ENCODE measurements around the gene SVIP.
A peak's percentile ranks its signal among the peaks of the same experiment; 100 is the strongest.

The SVIP gene

DNA sequence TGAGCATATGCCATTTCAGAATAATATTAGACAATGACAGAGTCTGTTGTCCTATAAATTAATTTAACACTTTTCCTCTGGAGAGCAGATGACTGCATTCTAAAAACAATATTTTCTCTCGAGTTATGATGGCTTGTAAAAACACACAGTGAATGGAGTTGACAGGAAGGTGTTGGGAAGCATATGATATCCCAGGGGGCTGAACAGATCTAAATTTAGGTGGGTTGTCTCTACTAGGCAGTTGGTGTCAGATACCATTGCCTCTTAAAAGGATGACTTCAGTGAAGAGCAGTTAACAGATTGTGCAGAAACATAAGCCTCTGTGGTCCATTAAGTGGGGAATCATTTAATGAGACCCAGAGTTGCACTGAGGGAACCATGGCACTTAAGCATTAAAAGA lies 30.7 kb downstream of the SVIP start:
- no peak for DNase-seq

DNA sequence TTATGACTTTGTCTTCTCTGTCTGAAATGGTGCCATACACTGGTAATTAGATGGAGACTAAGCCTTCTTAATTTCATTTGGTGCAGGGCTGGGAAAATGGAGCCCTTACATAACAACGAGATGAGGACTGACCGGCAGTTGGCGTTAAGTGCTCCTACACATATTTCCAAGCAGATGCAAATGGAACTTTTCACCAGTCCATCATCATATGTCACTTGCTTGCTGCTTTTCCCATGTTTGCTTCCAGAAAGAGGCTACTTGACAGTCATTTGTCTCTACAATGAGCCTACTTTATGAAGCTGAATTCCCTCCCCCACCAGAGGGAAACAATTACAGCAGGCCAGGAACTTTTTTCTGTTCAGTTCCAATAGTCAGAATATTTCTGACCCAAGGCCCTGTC lies 32.6 kb downstream of the SVIP start:
- no peak for DNase-seq
- in situ Hi-C loops (cut with MboI; ENCODE audit: low pct_unique_long_range_greater_than_20kb, low sequenced_read_pairs), result loop anchor here (25.0 kb wide), 1 partner anchor 460 kb away; the partner anchor contains the start of gene SLC17A6

More for the DNA sequence above, 30.7 kb downstream of the SVIP start:
- in situ Hi-C loops (cut with MboI; ENCODE audit: low pct_unique_long_range_greater_than_20kb, low sequenced_read_pairs), result loop anchor here (25.0 kb wide), 1 partner anchor 462 kb away; the partner anchor contains the start of gene SLC17A6

DNA sequence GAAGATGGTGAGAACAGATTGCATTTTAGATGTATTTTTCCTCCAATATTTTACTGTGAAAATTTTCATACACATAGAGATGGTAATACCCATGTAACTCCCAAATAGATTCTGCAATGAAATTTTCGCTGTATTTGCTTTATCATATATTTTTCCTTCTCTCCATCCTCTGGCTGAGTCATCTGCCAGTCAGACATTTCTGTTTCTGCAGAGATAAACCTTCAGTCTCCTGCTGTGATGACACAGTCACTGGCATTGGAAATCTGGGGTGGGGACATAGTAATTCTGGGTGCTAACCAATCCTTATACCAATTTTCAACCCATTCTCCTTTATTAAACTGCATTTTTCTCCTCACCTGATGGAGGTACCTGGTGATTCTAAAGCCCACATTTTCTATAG lies 33.7 kb downstream of the SVIP start:
- in situ Hi-C loops (cut with MboI; ENCODE audit: low pct_unique_long_range_greater_than_20kb, low sequenced_read_pairs), result loop anchor here (25.0 kb wide), 1 partner anchor 459 kb away; the partner anchor contains the start of gene SLC17A6
- no peak for DNase-seq

DNA sequence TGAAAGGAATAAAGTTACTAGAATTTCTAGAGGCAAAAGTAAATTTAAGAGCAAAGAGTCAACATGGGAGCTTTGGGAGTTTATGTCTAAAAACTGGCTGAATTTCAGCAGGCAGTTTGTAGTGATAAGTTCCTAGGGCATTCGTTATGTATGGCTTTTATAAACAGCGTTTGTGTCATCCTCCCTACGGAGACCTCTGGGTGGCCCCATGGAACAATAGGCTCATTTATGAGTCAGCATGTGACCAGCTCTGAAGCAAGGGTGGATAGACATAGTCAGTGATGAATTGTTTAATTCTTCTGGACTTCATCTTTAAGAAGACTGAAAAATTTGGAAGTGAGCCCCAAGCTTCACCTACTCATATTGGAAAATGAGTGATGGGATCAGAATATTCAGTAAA lies 37.1 kb downstream of the SVIP start:
- in situ Hi-C loops (cut with MboI; ENCODE audit: low pct_unique_long_range_greater_than_20kb, low sequenced_read_pairs), result loop anchor here (25.0 kb wide), 1 partner anchor 455 kb away; the partner anchor contains the start of gene SLC17A6
- DNase-seq, result no peak

DNA sequence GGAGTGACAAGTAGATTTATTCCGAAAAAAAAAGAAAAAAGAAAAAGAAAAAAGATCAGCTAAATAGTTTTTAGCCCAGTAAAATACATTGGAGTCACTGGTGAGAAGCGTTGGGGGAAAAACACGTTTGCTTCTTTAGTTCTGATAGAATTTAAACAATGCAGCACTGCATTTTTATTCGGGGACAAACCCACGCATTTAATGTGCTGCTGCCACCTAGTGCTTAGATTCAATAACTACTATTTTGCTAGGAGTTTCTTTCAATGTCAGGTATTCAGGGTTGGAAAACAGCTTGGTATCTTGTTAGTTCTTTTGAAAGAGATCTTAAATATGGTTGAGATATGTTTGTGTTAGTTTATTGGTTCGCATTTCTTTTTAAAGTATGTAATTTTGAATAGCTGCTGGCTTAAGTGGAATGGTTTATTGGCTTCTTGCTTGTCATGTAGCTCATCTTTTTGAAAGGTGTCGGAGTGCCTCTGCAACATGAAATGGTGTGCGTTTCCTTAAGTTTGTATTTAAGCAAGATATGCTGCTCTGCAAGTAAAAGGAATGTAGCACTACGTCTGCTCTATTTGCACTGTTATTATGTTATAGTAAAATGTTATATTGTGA lies 41.9 kb downstream of the SVIP start:
- in situ Hi-C loops (cut with MboI; ENCODE audit: low pct_unique_long_range_greater_than_20kb, low sequenced_read_pairs), result loop anchor here (25.0 kb wide), 1 partner anchor 450 kb away; the partner anchor contains the start of gene SLC17A6
- DNase-seq, result peak; percentile 48

DNA sequence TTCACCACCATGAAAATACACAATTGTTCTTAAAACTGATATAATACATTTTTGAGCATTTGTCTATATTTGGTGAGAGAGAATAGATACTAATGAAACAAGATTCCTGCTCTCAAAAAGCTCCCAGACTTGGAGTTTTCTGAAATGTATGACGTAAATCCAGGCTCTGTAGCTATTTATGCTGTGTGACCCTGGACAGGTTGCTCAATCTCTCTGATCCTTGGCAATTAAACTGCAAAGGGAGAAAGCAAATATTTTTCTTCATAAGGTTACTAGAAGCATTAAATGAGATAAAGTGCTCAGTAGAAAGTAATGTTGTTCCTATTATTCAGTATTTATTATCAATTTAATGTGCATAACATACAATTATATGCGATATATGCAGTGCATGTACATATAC lies 42.5 kb downstream of the SVIP start:
- DNase-seq, result no peak
- in situ Hi-C loops (cut with MboI; ENCODE audit: low pct_unique_long_range_greater_than_20kb, low sequenced_read_pairs), result loop anchor here (25.0 kb wide), 1 partner anchor 450 kb away; the partner anchor contains the start of gene SLC17A6

DNA sequence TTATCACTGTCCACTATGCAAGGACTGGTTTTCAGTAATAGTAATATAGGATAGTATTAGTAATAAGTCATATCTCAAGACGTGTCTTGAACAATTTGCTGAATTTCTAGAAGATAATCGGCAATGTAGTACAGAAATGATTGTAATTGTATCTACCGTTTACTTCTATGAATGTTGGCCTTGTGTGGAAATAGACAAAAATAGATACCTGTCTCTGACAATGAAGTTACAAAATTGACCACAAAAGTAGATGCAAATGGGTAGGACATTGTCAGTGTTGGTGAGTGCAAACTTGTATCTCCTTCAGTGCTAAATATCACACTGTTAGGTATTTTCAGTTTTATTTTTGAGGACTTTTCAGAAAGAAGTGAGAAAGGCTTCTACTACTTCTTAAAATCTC lies 43.1 kb downstream of the SVIP start:
- in situ Hi-C loops (cut with MboI; ENCODE audit: low pct_unique_long_range_greater_than_20kb, low sequenced_read_pairs), result loop anchor here (25.0 kb wide), 1 partner anchor 449 kb away; the partner anchor contains the start of gene SLC17A6
- DNase-seq, result no peak

DNA sequence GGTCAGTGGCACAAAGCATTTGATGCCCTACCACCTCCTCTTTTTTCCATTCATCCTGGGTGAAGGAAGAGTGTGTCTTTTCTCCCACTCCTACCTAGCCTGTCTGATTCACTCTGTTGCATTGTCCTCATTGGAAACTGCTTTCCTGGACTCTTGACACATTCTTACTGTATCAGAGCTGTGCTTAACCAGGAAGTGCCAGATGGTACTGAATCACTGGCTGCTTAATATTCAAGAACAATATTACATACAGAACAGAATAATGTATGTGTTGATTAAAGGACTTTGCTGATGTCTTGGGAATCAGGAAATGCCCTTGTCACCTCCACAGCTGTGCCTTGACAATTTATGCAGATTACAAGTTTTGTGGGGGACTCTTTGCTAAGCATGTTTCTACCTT lies 44.4 kb downstream of the SVIP start:
- in situ Hi-C loops (cut with MboI; ENCODE audit: low pct_unique_long_range_greater_than_20kb, low sequenced_read_pairs), result loop anchor here (25.0 kb wide), 1 partner anchor 448 kb away; the partner anchor contains the start of gene SLC17A6
- no peak for DNase-seq

DNA sequence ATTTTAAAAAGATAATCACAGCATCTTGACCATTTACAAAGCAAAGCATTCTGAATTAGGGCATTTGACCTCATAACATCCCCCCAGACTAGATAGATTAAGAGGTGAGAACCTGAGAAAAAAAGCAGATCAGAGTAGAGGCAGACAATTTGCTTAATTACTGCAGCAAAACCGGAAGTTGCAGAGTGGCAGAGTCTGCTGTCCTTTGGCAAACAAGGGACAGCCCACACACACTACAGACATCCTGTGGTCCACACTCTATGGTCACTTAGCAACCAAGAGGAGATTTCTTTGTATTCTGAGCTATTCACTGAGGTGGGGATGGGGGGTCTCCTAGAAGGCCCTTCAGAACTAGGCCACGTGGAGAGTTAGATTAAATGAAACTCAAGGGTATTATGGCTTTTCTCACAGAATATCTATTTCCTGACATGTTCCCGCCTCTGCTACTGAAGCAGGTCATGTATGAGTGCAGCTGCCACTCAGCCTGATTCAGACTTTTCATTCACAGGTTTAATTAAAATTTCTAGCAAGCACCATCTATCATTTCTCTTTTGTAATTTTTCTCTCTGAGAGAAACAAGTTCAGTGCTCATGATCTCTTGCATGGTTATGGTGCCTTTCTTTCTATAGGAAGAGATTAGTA lies 48.5 kb downstream of the SVIP start:
- in situ Hi-C loops (cut with MboI; ENCODE audit: low pct_unique_long_range_greater_than_20kb, low sequenced_read_pairs), result loop anchor here (25.0 kb wide), 1 partner anchor 444 kb away; the partner anchor contains the start of gene SLC17A6
- DNase-seq, result peak; percentile 7

DNA sequence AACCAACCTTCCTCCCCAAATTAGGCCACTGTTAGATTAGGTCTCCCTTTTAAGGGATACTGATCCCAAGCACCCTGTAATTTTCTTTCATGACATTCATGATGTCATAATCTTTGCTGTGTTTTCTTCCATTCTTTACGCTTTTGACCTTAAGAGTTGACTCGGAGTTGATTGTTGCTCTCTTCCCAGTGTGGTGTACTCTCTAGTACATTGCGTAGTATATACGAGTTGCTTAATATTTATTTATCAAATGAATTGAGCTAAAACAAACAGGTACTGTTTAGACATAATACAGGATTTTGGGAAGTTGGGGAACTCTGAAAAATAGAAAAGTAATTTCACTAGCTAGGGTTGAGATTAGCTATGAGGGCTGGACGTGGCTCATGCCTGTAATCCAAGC lies 49.8 kb downstream of the SVIP start:
- in situ Hi-C loops (cut with MboI; ENCODE audit: low pct_unique_long_range_greater_than_20kb, low sequenced_read_pairs), result loop anchor here (25.0 kb wide), 1 partner anchor 443 kb away; the partner anchor contains the start of gene SLC17A6
- DNase-seq, result no peak

DNA sequence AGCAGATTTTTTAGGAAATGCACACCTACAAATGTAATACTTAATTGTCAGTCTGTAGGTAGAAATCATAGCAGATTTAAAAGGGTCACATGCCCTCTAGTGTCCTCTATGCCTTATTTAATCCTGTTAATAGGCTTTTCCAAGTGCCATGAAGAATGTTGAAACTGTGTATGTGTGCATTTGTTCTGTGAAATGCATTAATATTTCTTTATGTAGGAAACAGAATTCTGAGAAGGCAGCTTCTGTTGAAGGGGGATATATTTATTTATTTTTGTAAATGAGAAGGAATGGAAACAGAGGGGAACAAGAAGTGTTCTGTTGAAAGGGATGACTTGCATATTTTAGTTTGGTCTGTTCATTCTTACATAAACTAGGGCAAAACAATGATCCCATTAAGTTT lies 51.0 kb downstream of the SVIP start:
- in situ Hi-C loops (cut with MboI; ENCODE audit: low pct_unique_long_range_greater_than_20kb, low sequenced_read_pairs), result loop anchor here (25.0 kb wide), 1 partner anchor 441 kb away; the partner anchor contains the start of gene SLC17A6
- peak; percentile 5 for DNase-seq

DNA sequence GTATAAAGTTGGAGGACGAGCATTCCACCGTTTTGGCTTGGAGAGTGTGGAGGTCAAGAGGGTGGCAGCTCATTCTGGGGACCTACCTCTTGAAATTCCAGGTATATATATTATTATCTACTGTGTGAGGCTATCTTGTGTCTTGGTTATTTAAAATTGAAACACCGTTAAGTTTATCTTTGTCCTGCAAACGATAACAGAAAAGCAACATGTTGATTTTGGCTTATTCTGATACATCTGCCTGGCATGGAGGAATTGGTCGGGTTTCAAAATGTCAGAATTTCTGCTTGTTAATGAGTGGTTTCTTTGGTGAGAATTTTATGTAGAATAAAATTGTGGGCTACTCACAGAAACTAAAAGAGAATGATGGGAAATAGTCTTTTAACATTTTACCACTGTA lies 54.4 kb downstream of the SVIP start:
- in situ Hi-C loops (cut with MboI; ENCODE audit: low pct_unique_long_range_greater_than_20kb, low sequenced_read_pairs), result loop anchor here (25.0 kb wide), 1 partner anchor 438 kb away; the partner anchor contains the start of gene SLC17A6

DNA sequence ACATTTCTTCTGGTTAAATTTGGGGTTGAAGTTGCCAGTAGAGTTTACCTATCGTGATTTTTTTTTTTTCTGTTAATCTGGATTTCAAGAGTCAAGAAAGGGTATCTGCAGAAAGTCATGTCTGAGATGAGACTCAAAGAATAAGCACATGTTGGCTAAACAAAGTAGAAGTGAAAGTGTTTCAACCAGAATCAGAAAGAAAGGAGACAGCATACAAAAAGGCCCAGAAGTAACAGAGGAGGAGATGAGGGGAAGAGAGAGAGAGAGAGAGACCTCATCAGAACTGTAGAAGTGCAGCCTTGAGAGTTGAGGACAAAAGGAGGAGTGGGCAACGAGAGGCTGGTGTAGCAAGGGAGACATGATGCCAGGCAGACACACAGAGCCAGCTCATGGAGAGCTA lies 54.9 kb downstream of the SVIP start:
- no peak for DNase-seq
- in situ Hi-C loops (cut with MboI; ENCODE audit: low pct_unique_long_range_greater_than_20kb, low sequenced_read_pairs), result loop anchor here (25.0 kb wide), 1 partner anchor 437 kb away; the partner anchor contains the start of gene SLC17A6

More for the DNA sequence above, 54.4 kb downstream of the SVIP start:
- DNase-seq, result no peak

DNA sequence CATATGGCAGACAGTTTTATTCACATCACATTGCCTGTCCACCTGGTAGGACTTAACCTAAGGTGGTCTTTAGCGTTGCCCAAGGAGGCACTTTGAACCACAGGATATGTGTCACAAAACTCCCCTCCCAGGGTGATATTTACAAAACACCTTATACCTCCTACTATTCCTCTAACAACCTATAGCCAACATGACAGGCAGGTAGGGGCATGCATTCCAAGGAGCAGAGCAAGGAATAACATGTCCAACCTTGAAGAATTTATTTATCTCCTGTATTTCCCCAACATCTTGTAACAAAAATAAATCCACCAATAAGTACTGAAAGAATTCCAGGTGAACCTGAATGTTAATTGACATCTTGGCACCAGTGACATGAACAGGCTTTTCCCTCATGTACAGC lies 60.5 kb downstream of the SVIP start:
- DNase-seq, result no peak
- in situ Hi-C loops (cut with MboI; ENCODE audit: low pct_unique_long_range_greater_than_20kb, low sequenced_read_pairs), result no loop called here

All from KBM-7 (cell line).